Measurements from ENCODE around the gene SEMA4B.
A peak's percentile ranks its signal among the peaks of the same experiment; 100 is the strongest.

DNA sequence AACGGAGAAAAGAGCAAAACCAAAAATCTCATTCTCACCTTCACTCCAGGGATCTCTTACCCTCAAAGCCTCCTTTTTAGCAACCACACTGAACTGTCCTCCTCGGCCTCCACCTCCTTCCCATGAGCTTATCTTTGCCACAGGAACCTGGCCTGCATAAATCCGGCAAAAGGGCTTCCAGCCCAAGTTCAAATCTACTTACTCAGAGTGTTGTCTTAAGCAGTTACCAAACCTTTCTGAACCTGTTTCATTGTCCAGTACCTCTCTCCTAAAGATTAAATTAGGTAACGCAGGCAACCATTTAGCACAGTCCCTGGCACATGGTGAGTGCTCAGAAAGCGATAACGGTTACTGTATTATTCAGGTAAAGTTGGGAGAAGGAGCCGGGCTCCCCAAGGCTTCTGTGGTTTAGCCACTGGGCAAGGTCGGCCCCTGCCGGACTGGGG lies 31.8 kb downstream of the SEMA4B start:
- TF ChIP-seq EZH2 (IDR thresholded peaks at IDR 0.05; ENCODE audit: borderline replicate concordance, low read depth, low read length, poor library complexity, severe bottlenecking) (no peak), CTCF (conservative IDR thresholded peaks at IDR 0.05; ENCODE audit: low read depth, low read length) (0 out of 2 replicates have a peak, but pooled peaks have one; percentile 21)

Data from A673 (cell line).